ENCODE results near the gene ZFYVE9.

ZFYVE9 gene

DNA sequence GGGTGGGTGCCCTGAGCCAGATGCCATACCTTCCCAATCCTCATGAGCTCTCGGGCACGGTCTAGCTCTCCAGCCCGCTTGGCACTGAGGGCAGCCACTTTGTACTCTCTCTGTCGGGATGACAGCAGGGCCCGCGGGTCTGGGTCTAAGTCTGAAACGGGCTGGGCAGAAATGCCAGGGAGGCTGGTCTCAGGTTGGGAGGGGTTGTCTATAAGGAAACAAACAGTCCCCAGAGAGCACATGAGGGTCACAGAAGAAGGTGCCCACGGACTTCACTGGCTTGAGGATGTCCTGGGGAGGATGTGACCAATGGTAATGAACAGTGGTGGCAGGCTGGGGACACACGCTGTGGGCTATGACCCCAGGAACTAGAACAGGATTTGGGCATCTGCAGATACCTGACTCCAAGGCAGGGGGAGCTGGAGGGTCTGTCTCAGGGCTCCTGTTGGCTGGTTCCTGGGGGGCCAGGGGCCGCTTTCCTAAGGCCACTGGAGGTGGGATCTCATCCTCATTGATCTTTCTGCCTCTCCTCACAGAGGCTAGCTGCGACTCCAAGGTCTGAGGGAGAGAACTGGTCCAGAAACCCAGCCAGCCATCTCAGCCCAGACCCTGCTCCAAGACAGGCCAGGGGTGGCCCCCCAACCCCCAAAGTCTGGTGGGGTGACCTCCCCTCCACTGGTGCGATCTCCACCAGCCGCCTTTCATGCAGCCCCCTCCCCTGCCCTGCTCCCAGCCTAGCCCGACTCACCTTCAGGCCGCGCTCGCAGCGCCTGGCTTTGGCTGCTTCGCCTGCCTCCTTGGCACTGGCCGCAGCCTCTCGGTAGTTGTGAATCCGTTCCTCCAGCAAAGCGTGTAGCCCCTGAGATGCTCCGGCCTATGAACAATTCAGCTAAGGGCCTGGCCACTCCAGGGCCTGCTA, 218.0 kb downstream of the ZFYVE9 start:
- H3K27ac ChIP-seq (ENCODE audit: extremely low read depth, low read depth, low read length), result no peak overlapping the region
- ChIA-PET CTCF (no interaction called here), POLR2A (interaction anchor here (0.6 kb wide), 1 partner anchor 96 kb away, joined by 6 read pairs; no protein-coding TSS in a partner anchor)
- H3K9me3 ChIP-seq (ENCODE audit: control insufficient read depth, insufficient read depth, low read depth, low read length), result no peaks in the 10 kb centered on the region
- TF ChIP-seq ZNF610 (tag by site-specific recombination; IDR thresholded peaks at IDR 0.05; ENCODE audit: borderline replicate concordance), result no peak
- TF ChIP-seq, protein P1, sequence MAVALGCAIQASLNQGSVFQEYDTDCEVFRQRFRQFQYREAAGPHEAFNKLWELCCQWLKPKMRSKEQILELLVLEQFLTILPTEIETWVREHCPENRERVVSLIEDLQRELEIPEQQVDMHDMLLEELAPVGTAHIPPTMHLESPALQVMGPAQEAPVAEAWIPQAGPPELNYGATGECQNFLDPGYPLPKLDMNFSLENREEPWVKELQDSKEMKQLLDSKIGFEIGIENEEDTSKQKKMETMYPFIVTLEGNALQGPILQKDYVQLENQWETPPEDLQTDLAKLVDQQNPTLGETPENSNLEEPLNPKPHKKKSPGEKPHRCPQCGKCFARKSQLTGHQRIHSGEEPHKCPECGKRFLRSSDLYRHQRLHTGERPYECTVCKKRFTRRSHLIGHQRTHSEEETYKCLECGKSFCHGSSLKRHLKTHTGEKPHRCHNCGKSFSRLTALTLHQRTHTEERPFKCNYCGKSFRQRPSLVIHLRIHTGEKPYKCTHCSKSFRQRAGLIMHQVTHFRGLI (tag by site-specific recombination; IDR thresholded peaks at IDR 0.05), result no peak
- no peak for TF ChIP-seq ZNF639 (tag by site-specific recombination; IDR thresholded peaks at IDR 0.05)
- no peak for TF ChIP-seq GLI2 (tag by site-specific recombination; IDR thresholded peaks at IDR 0.05; ENCODE audit: borderline replicate concordance, low read depth)
- TF ChIP-seq ZNF654 (tag by site-specific recombination; IDR thresholded peaks at IDR 0.05; ENCODE audit: low read depth), result no peak
- TF ChIP-seq ZNF133 (tag by site-specific recombination; IDR thresholded peaks at IDR 0.05), result no peak
- TF ChIP-seq, protein P2, sequence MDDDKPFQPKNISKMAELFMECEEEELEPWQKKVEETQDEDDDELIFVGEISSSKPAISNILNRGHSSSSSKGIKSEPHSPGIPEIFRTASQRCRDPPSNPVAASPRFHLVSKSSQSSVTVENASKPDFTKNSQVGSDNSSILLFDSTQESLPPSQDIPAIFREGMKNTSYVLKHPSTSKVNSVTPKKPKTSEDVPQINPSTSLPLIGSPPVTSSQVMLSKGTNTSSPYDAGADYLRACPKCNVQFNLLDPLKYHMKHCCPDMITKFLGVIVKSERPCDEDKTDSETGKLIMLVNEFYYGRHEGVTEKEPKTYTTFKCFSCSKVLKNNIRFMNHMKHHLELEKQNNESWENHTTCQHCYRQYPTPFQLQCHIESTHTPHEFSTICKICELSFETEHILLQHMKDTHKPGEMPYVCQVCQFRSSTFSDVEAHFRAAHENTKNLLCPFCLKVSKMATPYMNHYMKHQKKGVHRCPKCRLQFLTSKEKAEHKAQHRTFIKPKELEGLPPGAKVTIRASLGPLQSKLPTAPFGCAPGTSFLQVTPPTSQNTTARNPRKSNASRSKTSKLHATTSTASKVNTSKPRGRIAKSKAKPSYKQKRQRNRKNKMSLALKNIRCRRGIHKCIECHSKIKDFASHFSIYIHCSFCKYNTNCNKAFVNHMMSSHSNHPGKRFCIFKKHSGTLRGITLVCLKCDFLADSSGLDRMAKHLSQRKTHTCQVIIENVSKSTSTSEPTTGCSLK (tag by site-specific recombination; IDR thresholded peaks at IDR 0.05), result no peak
- no peak for TF ChIP-seq ZFP37 (tag by site-specific recombination; IDR thresholded peaks at IDR 0.05)
- TF ChIP-seq, protein P3, sequence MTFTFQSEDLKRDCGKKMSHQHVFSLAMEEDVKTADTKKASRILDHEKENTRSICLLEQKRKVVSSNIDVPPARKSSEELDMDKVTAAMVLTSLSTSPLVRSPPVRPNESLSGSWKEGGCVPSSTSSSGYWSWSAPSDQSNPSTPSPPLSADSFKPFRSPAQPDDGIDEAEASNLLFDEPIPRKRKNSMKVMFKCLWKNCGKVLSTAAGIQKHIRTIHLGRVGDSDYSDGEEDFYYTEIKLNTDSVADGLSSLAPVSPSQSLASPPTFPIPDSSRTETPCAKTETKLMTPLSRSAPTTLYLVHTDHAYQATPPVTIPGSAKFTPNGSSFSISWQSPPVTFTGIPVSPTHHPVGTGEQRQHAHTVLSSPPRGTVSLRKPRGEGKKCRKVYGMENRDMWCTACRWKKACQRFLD (tag by site-specific recombination; IDR thresholded peaks at IDR 0.05), result no peak
- no peak for TF ChIP-seq ZNF302 (tag by site-specific recombination; IDR thresholded peaks at IDR 0.05; ENCODE audit: low read depth)
- no peak for TF ChIP-seq MZF1 (tag by site-specific recombination; IDR thresholded peaks at IDR 0.05; ENCODE audit: borderline replicate concordance)
- peaks cover 3% of the 10 kb centered on the region; the same call in 1 of the 2 replicates for H3K4me1 ChIP-seq (ENCODE audit: control insufficient read depth, insufficient read depth, low read length)
- H3K36me3 ChIP-seq (ENCODE audit: control insufficient read depth in 2 of 2, insufficient read depth in 1 of 2, low read length in 2 of 2), result peaks cover 10 to 95% of the 10 kb centered on the region in 2 experiments
- no peak overlapping the region for H3K4me3 ChIP-seq (ENCODE audit: low read depth, low read length)

GRCh38 chr1:52360595-52360968, 218.7 kb downstream of the ZFYVE9 start:
- H3K4me1 ChIP-seq (ENCODE audit: control insufficient read depth, insufficient read depth, low read length), result peaks cover 4% of the 10 kb centered on the region; the same call in 1 of the 2 replicates
- H3K9me3 ChIP-seq (ENCODE audit: control insufficient read depth, insufficient read depth, low read depth, low read length), result no peaks in the 10 kb centered on the region
- POLR2A ChIA-PET, result interaction anchor here (0.6 to 0.9 kb wide), 2 partner anchors 43 to 242 kb away, joined by 3 to 4 read pairs; partner anchors contain the start of genes ORC1 and PRPF38A
- CTCF ChIA-PET, result no interaction called here
- peaks cover 4 to 89% of the 10 kb centered on the region in 2 experiments for H3K36me3 ChIP-seq (ENCODE audit: control insufficient read depth in 2 of 2, insufficient read depth in 1 of 2, low read length in 2 of 2)
- H3K27ac ChIP-seq (ENCODE audit: extremely low read depth, low read depth, low read length), result no peak overlapping the region
- H3K4me3 ChIP-seq (ENCODE audit: low read depth, low read length), result no peak overlapping the region
- TF ChIP-seq ZNF23 (tag by site-specific recombination; IDR thresholded peaks at IDR 0.05; ENCODE audit: borderline replicate concordance) (no peak), ZNF76 (tag by site-specific recombination; IDR thresholded peaks at IDR 0.05; ENCODE audit: borderline replicate concordance, low read depth) (no peak), ZNF501 (tag by site-specific recombination; IDR thresholded peaks at IDR 0.05) (no peak), ZNF658 (tag by site-specific recombination; IDR thresholded peaks at IDR 0.05) (no peak), ZNF416 (tag by site-specific recombination; IDR thresholded peaks at IDR 0.05) (no peak), ZNF223 (tag by site-specific recombination; IDR thresholded peaks at IDR 0.05) (no peak), ZNF837 (tag by site-specific recombination; IDR thresholded peaks at IDR 0.05) (no peak), ZNF341 (tag by site-specific recombination; IDR thresholded peaks at IDR 0.05; ENCODE audit: low read depth) (no peak), ZNF791 (tag by site-specific recombination; IDR thresholded peaks at IDR 0.05) (no peak), ZNF843 (tag by site-specific recombination; IDR thresholded peaks at IDR 0.05) (no peak), ZNF248 (tag by site-specific recombination; IDR thresholded peaks at IDR 0.05) (no peak)
- TF ChIP-seq, protein P4, sequence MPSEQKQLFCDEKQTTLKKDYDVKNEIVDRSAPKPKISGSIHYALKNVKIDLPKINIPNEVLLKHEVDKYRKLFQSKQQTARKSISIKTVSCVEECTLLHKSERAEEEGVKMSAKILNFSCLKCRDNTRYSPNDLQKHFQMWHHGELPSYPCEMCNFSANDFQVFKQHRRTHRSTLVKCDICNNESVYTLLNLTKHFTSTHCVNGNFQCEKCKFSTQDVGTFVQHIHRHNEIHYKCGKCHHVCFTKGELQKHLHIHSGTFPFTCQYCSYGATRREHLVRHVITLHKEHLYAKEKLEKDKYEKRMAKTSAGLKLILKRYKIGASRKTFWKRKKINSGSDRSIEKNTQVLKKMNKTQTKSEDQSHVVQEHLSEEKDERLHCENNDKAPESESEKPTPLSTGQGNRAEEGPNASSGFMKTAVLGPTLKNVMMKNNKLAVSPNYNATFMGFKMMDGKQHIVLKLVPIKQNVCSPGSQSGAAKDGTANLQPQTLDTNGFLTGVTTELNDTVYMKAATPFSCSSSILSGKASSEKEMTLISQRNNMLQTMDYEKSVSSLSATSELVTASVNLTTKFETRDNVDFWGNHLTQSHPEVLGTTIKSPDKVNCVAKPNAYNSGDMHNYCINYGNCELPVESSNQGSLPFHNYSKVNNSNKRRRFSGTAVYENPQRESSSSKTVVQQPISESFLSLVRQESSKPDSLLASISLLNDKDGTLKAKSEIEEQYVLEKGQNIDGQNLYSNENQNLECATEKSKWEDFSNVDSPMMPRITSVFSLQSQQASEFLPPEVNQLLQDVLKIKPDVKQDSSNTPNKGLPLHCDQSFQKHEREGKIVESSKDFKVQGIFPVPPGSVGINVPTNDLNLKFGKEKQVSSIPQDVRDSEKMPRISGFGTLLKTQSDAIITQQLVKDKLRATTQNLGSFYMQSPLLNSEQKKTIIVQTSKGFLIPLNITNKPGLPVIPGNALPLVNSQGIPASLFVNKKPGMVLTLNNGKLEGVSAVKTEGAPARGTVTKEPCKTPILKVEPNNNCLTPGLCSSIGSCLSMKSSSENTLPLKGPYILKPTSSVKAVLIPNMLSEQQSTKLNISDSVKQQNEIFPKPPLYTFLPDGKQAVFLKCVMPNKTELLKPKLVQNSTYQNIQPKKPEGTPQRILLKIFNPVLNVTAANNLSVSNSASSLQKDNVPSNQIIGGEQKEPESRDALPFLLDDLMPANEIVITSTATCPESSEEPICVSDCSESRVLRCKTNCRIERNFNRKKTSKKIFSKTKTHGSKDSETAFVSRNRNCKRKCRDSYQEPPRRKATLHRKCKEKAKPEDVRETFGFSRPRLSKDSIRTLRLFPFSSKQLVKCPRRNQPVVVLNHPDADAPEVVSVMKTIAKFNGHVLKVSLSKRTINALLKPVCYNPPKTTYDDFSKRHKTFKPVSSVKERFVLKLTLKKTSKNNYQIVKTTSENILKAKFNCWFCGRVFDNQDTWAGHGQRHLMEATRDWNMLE (tag by site-specific recombination; conservative IDR thresholded peaks at IDR 0.05; ENCODE audit: low read depth), result no peak

All from HEK293 (cell line).